ENCODE data around the gene MAEL. TPM values are rescaled to one million over a fixed set of nuclear protein-coding genes. Genes with fewer than 3 reads are reported as not detected.

The MAEL gene
- total and polyA plus RNA-seq, 2 of the 8 experiments (the other 6 are each of a cell fraction or from before 2014, with no cell fraction given) = 0.03 TPM; not detected in 1

DNA sequence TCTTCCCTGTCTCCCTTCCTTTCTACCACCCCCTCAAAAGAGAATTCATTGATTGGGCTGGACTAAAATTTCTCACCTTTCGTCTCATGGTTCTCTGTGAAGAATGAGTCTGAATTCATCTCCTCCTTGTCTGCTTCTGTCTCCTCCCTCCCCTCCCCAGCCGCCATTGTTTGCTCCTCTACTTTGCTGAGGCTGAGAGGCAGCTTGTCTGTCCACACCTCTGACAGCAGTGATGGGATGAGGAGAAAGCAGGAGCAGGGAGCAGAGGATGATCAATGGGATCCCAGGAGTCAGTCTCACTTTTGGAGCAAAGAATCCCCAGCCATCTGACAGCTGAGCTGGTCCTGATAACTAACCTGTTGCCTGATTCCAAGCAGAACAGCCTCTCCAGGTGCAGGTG is 16.3 kb upstream of the MAEL start (continued):
- TF ChIP-seq, protein P1, sequence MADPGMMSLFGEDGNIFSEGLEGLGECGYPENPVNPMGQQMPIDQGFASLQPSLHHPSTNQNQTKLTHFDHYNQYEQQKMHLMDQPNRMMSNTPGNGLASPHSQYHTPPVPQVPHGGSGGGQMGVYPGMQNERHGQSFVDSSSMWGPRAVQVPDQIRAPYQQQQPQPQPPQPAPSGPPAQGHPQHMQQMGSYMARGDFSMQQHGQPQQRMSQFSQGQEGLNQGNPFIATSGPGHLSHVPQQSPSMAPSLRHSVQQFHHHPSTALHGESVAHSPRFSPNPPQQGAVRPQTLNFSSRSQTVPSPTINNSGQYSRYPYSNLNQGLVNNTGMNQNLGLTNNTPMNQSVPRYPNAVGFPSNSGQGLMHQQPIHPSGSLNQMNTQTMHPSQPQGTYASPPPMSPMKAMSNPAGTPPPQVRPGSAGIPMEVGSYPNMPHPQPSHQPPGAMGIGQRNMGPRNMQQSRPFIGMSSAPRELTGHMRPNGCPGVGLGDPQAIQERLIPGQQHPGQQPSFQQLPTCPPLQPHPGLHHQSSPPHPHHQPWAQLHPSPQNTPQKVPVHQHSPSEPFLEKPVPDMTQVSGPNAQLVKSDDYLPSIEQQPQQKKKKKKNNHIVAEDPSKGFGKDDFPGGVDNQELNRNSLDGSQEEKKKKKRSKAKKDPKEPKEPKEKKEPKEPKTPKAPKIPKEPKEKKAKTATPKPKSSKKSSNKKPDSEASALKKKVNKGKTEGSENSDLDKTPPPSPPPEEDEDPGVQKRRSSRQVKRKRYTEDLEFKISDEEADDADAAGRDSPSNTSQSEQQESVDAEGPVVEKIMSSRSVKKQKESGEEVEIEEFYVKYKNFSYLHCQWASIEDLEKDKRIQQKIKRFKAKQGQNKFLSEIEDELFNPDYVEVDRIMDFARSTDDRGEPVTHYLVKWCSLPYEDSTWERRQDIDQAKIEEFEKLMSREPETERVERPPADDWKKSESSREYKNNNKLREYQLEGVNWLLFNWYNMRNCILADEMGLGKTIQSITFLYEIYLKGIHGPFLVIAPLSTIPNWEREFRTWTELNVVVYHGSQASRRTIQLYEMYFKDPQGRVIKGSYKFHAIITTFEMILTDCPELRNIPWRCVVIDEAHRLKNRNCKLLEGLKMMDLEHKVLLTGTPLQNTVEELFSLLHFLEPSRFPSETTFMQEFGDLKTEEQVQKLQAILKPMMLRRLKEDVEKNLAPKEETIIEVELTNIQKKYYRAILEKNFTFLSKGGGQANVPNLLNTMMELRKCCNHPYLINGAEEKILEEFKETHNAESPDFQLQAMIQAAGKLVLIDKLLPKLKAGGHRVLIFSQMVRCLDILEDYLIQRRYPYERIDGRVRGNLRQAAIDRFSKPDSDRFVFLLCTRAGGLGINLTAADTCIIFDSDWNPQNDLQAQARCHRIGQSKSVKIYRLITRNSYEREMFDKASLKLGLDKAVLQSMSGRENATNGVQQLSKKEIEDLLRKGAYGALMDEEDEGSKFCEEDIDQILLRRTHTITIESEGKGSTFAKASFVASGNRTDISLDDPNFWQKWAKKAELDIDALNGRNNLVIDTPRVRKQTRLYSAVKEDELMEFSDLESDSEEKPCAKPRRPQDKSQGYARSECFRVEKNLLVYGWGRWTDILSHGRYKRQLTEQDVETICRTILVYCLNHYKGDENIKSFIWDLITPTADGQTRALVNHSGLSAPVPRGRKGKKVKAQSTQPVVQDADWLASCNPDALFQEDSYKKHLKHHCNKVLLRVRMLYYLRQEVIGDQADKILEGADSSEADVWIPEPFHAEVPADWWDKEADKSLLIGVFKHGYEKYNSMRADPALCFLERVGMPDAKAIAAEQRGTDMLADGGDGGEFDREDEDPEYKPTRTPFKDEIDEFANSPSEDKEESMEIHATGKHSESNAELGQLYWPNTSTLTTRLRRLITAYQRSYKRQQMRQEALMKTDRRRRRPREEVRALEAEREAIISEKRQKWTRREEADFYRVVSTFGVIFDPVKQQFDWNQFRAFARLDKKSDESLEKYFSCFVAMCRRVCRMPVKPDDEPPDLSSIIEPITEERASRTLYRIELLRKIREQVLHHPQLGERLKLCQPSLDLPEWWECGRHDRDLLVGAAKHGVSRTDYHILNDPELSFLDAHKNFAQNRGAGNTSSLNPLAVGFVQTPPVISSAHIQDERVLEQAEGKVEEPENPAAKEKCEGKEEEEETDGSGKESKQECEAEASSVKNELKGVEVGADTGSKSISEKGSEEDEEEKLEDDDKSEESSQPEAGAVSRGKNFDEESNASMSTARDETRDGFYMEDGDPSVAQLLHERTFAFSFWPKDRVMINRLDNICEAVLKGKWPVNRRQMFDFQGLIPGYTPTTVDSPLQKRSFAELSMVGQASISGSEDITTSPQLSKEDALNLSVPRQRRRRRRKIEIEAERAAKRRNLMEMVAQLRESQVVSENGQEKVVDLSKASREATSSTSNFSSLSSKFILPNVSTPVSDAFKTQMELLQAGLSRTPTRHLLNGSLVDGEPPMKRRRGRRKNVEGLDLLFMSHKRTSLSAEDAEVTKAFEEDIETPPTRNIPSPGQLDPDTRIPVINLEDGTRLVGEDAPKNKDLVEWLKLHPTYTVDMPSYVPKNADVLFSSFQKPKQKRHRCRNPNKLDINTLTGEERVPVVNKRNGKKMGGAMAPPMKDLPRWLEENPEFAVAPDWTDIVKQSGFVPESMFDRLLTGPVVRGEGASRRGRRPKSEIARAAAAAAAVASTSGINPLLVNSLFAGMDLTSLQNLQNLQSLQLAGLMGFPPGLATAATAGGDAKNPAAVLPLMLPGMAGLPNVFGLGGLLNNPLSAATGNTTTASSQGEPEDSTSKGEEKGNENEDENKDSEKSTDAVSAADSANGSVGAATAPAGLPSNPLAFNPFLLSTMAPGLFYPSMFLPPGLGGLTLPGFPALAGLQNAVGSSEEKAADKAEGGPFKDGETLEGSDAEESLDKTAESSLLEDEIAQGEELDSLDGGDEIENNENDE (IDR thresholded peaks at IDR 0.05; ENCODE audit: insufficient replicate concordance, low read length) = no peak
- TF ChIP-seq TBP (IDR thresholded peaks at IDR 0.05; ENCODE audit: low read depth, low read length) (no peak), SP1 (IDR thresholded peaks at IDR 0.05; ENCODE audit: low read depth, low read length) (no peak), EP300 (IDR thresholded peaks at IDR 0.05; ENCODE audit: borderline replicate concordance in 1 of 2, low read depth in 2 of 2, low read length in 2 of 2) (no peak), CTBP2 (IDR thresholded peaks at IDR 0.05; ENCODE audit: borderline replicate concordance, insufficient read depth, insufficient read length, low read length) (no peak), RFX5 (IDR thresholded peaks at IDR 0.05; ENCODE audit: borderline replicate concordance, low read depth, low read length) (no peak), ZNF274 (IDR thresholded peaks at IDR 0.05; ENCODE audit: borderline replicate concordance, extremely low read depth, low read length) (no peak), BCL11A (IDR thresholded peaks at IDR 0.05; ENCODE audit: low read depth in 2 of 2, low read length in 2 of 2) (no peak), KDM1A (IDR thresholded peaks at IDR 0.05; ENCODE audit: borderline replicate concordance, low read length) (no peak)
- TF ChIP-seq, protein P2, sequence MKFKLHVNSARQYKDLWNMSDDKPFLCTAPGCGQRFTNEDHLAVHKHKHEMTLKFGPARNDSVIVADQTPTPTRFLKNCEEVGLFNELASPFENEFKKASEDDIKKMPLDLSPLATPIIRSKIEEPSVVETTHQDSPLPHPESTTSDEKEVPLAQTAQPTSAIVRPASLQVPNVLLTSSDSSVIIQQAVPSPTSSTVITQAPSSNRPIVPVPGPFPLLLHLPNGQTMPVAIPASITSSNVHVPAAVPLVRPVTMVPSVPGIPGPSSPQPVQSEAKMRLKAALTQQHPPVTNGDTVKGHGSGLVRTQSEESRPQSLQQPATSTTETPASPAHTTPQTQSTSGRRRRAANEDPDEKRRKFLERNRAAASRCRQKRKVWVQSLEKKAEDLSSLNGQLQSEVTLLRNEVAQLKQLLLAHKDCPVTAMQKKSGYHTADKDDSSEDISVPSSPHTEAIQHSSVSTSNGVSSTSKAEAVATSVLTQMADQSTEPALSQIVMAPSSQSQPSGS (IDR thresholded peaks at IDR 0.05; ENCODE audit: low read length) = no peak

Data from H1 (cell line).